Measurements from ENCODE around the gene TTC7B.

TTC7B gene

GRCh38 chr14:90703841-90704737 lies 112.1 kb downstream of the TTC7B start:
- no peak for DNase-seq (ENCODE audit: low read depth)

GRCh38 chr14:90700933-90701776 lies 115.1 kb downstream of the TTC7B start:
- DNase-seq (ENCODE audit: low read depth): no peak

- no peak for DNase-seq (ENCODE audit: low read depth)
Measured at GRCh38 chr14:90699016-90699415, 117.2 kb downstream of the TTC7B start.

GRCh38 chr14:90698379-90698869 lies 117.8 kb downstream of the TTC7B start:
- peak; percentile 33 for DNase-seq (ENCODE audit: low read depth)

DNA sequence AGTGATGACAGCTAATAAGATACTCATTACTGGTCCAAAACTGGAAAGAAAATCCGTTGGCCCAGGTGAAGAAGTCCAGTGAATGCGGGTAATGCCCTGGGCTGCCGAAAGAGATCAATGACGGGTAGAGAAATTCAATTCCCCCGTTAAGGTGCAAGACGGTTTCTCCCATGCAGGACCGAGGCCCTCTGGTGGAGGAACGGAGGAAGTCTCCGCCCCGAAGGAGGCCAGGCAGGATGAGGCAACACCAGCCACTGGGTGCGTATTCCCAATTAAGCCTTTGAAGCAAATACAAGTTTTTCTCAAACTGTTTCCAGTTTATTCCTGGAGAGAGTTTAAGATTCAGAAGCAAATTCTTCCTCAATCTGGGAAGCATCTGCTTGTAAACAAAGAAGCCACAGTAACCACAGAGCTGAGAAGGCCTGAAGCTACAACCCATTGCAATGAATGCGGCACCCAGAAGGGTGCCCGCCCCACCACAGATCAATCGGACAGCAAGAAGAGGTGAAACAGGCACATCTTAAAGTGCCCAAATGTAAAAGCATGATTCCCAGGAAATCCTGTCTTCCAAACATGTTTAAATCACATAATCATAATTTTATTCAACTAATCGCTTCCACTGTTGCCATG lies 118.5 kb downstream of the TTC7B start:
- peak; percentile 60 for DNase-seq (ENCODE audit: low read depth)

DNA sequence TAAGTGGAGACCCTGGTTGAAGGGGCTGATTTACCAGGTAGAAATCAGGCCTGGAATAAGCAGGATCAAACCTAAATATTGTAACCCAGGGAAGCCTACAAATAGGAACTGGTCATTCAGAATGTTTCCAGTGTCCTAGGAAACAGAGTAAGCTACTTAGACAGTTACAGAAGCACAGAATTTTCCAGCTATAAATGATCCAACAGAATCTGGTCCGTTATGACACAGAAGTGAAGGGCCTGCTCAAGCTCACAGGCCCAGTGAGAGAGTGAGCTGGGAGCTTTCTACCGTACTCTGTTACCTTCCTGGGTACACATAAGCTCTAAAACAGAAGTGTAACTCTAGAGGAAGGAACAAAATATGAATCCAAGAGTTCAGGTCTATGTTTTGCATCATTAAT lies 119.1 kb downstream of the TTC7B start:
- no peak for DNase-seq (ENCODE audit: low read depth)

DNA sequence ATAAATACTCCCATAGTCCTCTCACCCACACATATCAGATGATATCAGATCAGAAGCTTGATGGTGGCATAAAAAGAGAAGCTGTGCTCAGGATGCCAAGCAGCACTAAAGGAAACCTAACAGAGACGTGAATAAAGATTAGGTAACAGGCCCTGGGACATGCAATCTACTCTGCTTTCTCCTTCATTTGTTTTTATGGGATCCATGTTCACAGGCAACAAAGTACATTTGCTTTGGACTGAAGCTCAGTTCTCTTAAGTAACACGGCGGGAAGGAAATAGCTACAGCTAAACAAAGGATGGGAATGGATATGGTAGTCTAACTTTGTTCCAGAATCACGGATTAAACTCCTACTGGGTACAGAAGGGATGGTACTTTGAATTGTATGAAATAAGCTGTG lies 119.5 kb downstream of the TTC7B start:
- no peak for DNase-seq (ENCODE audit: low read depth)

DNA sequence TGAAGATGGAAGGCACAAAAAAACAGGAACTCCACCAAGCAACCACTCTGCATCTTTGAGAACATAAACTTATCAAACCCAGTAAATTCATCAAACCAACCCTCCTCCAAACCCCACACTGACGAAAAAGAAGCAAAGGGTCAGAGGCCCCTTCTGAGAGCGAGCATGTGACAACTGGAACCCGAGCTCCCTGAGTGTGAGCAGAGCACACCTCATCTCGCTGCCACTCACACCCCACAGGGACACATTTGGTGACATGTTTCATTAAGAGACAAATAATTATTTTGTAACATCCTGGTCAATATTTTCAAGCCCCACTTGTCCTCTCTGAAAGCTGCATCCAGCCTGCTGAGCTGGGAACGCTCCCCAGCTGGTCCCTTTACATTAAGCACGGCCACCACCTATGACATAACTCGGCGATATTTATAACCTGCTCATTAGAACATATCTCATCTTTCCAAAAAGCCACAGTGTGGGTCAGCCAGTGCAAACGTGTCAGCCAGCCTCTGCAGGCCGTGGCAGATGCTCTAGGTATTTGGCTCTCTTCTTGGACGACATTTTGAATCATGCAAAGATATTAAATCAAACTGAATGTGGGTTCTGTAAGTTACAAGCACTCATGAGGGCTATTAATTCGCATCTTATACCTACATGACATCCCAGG lies 120.1 kb downstream of the TTC7B start:
- DNase-seq (ENCODE audit: low read depth): no peak

- no peak for DNase-seq (ENCODE audit: low read depth)
Measured at GRCh38 chr14:90693413-90693812, 122.8 kb downstream of the TTC7B start.

GRCh38 chr14:90692826-90693225 lies 123.4 kb downstream of the TTC7B start:
- no peak for DNase-seq (ENCODE audit: low read depth)

- no peak for DNase-seq (ENCODE audit: low read depth)
Measured at GRCh38 chr14:90692061-90692460, 124.2 kb downstream of the TTC7B start.

- DNase-seq (ENCODE audit: low read depth): no peak
Measured at GRCh38 chr14:90691627-90692026, 124.6 kb downstream of the TTC7B start.

- no peak for DNase-seq (ENCODE audit: low read depth)
Measured at GRCh38 chr14:90687680-90688079, 128.6 kb downstream of the TTC7B start.

DNA sequence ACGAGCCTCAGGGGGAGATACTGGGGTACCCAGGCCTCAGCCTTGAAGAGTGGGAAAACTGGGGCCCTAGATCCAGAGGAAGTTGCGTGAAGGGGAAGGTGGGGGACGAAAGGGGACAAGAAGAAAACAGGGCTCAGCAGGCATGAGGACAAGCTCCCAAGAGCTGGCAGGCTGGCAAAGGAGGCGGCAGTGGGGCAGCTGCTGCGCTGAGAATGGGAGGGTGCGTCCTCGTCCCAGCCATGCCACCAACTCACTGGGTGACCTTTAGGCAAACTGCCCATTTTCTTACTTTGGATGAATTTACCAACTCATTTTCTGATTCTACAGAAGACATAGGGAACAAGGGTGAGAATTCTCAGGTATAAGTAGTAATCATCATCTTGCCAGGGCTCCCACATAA lies 133.6 kb downstream of the TTC7B start:
- no peak for DNase-seq (ENCODE audit: low read depth)

GRCh38 chr14:90681929-90682328 lies 134.3 kb downstream of the TTC7B start:
- DNase-seq (ENCODE audit: low read depth): no peak

- no peak for DNase-seq (ENCODE audit: low read depth)
Measured at GRCh38 chr14:90678846-90679362, 137.3 kb downstream of the TTC7B start.

DNA sequence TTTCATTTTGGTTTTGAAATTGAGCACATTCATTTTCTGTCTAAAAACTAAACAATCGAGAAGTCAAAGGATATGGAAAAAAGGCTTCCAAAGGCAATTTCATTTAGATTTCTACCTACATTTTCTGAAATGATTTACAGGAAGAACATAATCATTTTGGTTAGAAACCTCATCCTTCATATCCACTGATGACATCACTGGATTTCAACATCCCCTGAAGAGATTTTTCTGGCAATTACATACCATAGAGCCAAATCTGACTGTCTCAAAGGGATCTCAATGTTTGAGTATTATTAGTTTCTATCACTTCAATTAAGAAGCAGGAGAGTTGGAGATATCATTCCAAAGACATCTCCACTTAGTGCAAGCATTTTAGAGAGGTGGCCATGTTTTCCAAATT lies 137.8 kb downstream of the TTC7B start:
- no peak for DNase-seq (ENCODE audit: low read depth)

- DNase-seq (ENCODE audit: low read depth): no peak
Measured at GRCh38 chr14:90677484-90678050, 138.7 kb downstream of the TTC7B start.

DNA sequence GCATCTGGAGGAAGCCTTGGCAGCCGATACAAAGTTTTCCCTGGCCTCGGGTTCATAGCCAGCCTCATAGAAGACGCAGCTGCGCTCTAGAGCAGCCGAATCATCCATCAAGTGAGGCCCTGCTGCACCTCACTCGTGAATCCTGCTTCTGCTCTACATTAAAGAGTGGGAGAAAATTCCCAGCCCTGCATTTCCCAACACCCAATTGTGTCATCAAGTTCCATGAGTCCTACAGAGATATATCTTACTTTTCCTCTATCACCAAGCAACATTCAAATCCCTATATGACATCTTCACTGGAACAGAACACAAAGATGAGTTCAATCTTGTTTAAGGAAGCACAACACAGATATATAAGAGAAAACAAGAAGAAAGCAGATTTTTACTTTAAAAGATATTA lies 139.3 kb downstream of the TTC7B start:
- no peak for DNase-seq (ENCODE audit: low read depth)

DNA sequence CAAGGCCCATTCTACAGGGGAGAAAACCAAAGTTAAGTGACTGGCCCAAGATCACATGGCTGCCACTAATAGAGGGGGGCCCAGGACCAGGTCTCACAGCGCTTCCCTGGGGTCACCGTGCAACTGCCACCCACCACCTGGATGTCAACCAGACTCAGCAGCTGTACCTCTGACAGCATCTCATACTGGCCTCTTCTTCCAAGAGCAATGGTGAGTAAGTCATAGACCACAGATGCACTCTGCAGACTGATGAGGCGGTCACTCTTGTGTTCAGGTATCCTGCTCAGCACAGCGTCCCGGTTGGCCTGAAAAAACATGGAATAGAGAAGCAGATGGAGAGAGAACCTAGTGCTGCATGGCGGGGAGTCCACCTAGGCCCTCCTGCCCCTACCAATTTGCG lies 139.9 kb downstream of the TTC7B start:
- no peak for DNase-seq (ENCODE audit: low read depth)

GRCh38 chr14:90675399-90675798 lies 140.8 kb downstream of the TTC7B start:
- DNase-seq (ENCODE audit: low read depth): peak; percentile 44
